Measurements from ENCODE around the gene ZNF570.

DNA sequence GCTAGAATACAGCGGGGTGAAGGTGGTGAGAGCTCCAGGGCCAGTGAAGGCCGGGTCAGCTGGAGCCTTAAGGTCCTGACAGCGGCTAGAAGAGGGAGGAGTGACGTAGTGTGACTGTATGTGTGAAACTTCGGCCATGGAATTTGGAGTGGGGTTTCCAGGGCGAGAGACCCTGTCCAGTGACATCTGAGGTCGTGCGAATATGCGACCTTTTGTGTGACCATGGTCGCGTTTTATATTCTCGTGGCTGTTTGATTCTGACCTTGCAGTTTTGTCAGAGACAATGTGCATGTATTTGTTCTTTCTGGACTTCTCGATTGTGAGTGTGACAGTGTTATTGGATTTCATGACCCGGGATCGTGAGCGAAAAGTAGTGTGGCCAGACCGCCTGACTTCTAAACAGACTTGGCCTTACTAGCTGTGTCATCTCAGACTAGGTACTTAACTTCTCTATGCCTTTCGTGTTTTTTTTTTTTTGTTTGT, 1.5 kb upstream of the ZNF570 start:
- TF ChIP-seq, protein P1, sequence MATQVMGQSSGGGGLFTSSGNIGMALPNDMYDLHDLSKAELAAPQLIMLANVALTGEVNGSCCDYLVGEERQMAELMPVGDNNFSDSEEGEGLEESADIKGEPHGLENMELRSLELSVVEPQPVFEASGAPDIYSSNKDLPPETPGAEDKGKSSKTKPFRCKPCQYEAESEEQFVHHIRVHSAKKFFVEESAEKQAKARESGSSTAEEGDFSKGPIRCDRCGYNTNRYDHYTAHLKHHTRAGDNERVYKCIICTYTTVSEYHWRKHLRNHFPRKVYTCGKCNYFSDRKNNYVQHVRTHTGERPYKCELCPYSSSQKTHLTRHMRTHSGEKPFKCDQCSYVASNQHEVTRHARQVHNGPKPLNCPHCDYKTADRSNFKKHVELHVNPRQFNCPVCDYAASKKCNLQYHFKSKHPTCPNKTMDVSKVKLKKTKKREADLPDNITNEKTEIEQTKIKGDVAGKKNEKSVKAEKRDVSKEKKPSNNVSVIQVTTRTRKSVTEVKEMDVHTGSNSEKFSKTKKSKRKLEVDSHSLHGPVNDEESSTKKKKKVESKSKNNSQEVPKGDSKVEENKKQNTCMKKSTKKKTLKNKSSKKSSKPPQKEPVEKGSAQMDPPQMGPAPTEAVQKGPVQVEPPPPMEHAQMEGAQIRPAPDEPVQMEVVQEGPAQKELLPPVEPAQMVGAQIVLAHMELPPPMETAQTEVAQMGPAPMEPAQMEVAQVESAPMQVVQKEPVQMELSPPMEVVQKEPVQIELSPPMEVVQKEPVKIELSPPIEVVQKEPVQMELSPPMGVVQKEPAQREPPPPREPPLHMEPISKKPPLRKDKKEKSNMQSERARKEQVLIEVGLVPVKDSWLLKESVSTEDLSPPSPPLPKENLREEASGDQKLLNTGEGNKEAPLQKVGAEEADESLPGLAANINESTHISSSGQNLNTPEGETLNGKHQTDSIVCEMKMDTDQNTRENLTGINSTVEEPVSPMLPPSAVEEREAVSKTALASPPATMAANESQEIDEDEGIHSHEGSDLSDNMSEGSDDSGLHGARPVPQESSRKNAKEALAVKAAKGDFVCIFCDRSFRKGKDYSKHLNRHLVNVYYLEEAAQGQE (IDR thresholded peaks at IDR 0.05; ENCODE audit: insufficient read depth in 1 of 2, low read depth in 2 of 2, low read length in 2 of 2), result no peak
- TF ChIP-seq TAF1 (IDR thresholded peaks at IDR 0.05; ENCODE audit: borderline replicate concordance, insufficient read depth, low read length), result no peak

Data from PFSK-1 (cell line).